Keratinocyte (primary cell): ENCODE data around the gene TMEM238. TPM values are rescaled to one million over a fixed set of nuclear protein-coding genes. Genes with fewer than 3 reads are reported as not detected.
"Not testable (repeated sequence)": the region's sequence is repeated elsewhere in the genome, so short reads cannot be mapped to it uniquely, and the experiment has no call there.

ENCODE experiments used
- DNase-seq: peaks from one replicate; pipeline ENCODE4 v3.0.0-alpha.2; 2011; ENCODE audit warnings: low read depth, missing footprints, low spot score
- FAIRE-seq: peaks from 2 replicates; lab custom pipeline; 2011; peaks lifted over from hg19 to GRCh38; lab: Jason Lieb, UNC
- H2AFZ ChIP-seq: 2 replicates; pipeline ENCODE4 v1.6.0; 2012; ENCODE audit warnings: low read length, control low read depth, inconsistent platforms; ENCODE audit not compliant: control insufficient read depth
- H3K27ac ChIP-seq: 2 replicates; pipeline ENCODE4 v1.5.1; 2011; ENCODE audit warnings: low read length; ENCODE audit not compliant: control insufficient read depth, insufficient read depth
- H3K27me3 ChIP-seq: 3 replicates; pipeline ENCODE4 v1.6.0; 2011; ENCODE audit warnings: low read length; ENCODE audit not compliant: control insufficient read depth, insufficient read depth; ENCODE audit errors: extremely low read depth
- H3K36me3 ChIP-seq, 2 experiments: 2 replicates in 1 of 2; 3 replicates in 1 of 2; pipeline ENCODE4 v1.5.1; 2011; ENCODE audit warnings: low read length in 2 of 2, mild to moderate bottlenecking in 1 of 2; ENCODE audit not compliant: control insufficient read depth in 2 of 2, insufficient read depth in 2 of 2; ENCODE audit errors: extremely low read depth in 1 of 2
- H3K4me1 ChIP-seq: 3 replicates; pipeline ENCODE4 v1.5.1; 2011; ENCODE audit warnings: low read length; ENCODE audit not compliant: control insufficient read depth, insufficient read depth; ENCODE audit errors: extremely low read depth
- H3K4me2 ChIP-seq: 3 replicates; pipeline ENCODE4 v1.6.0; 2011; ENCODE audit warnings: low read depth, low read length; ENCODE audit not compliant: control insufficient read depth, insufficient read depth; ENCODE audit errors: extremely low read depth
- H3K4me3 ChIP-seq, 3 experiments: fragments of 200-600 bp in 1 of 3; sonication (generic) in 1 of 3; 2 replicates in 2 of 3; 3 replicates in 1 of 3; pipeline ENCODE4 v1.5.1; 2011 to 2016; ENCODE audit warnings: low read length in 3 of 3, mild to moderate bottlenecking in 3 of 3, control low read depth in 2 of 3, inconsistent platforms in 1 of 3, low read depth in 1 of 3, mixed read lengths in 1 of 3, mixed run types in 1 of 3, moderate library complexity in 1 of 3; ENCODE audit not compliant: control insufficient read depth in 2 of 3, insufficient read depth in 2 of 3; ENCODE audit errors: extremely low read depth in 1 of 3
- H3K79me2 ChIP-seq: 2 replicates; pipeline ENCODE4 v1.6.0; 2012; ENCODE audit warnings: low read length; ENCODE audit not compliant: control insufficient read depth, insufficient read depth
- H3K9ac ChIP-seq: 3 replicates; pipeline ENCODE4 v1.6.0; 2011; ENCODE audit warnings: low read length; ENCODE audit not compliant: control insufficient read depth, insufficient read depth; ENCODE audit errors: extremely low read depth
- H3K9me1 ChIP-seq: 3 replicates; pipeline ENCODE4 v1.6.0; 2011; ENCODE audit warnings: low read length; ENCODE audit not compliant: control insufficient read depth, insufficient read depth; ENCODE audit errors: extremely low read depth
- H3K9me3 ChIP-seq: 2 replicates; pipeline ENCODE4 v1.5.1; 2012; ENCODE audit warnings: low read depth, low read length; ENCODE audit not compliant: control insufficient read depth
- H4K20me1 ChIP-seq: 3 replicates; pipeline ENCODE4 v1.6.0; 2011; ENCODE audit warnings: low read length; ENCODE audit not compliant: control insufficient read depth, insufficient read depth; ENCODE audit errors: extremely low read depth
- CTCF ChIP-seq, 3 experiments: IDR thresholded peaks in 1 of 3; conservative IDR thresholded peaks in 1 of 3; optimal IDR thresholded peaks in 1 of 3; 2 replicates in 2 of 3; 3 replicates in 1 of 3; pipeline versions ENCODE3 to v1.5.1; 2011; ENCODE audit warnings: low read length in 3 of 3, mild to moderate bottlenecking in 3 of 3, moderate library complexity in 2 of 3, control low read depth in 1 of 3, inconsistent platforms in 1 of 3; ENCODE audit not compliant: insufficient read depth in 2 of 3; ENCODE audit errors: extremely low read depth in 1 of 3
- EZH2 ChIP-seq: IDR thresholded peaks from one replicate; pipeline ENCODE4 v1.6.1; 2012; ENCODE audit warnings: inconsistent platforms, mild to moderate bottlenecking, low read length, moderate library complexity
- dilution Hi-C: fragments of 300-500 bp; cut with MboI; formaldehyde crosslinking; loops from one replicate; pipeline ENCODE4 v1.7.0; 2020; ENCODE audit warnings: low sequenced_read_pairs; ENCODE audit not compliant: extremely low pct_ligation_motif_present
- polyA plus RNA-seq, 5 experiments: library from polyadenylated mRNA; depleted of rRNA in 3 of 5; stranded (reverse) in 3 of 5; stranded (forward) in 1 of 5; unstranded in 1 of 5; fragments of >200 nt; gene quantifications; 1 replicate in 1 of 5; 2 replicates in 3 of 5; 3 replicates in 1 of 5; pipeline versions ENCODE4 v1.2.1 to v1.2.3, GENCODE V29; 2011 to 2012; ENCODE audit warnings: missing spikeins in 2 of 5, low read depth in 1 of 5, low replicate concordance in 1 of 5

TMEM238 gene
- polyA plus RNA-seq, 1 donor (not counting 4 experiments of a cell fraction or from before 2014, with no cell fraction given), result 0.24 TPM

GRCh38 chr19:55408533-55408872 is 24.4 kb upstream of the TMEM238 start:
- DNase-seq (no peak), FAIRE-seq (no peak)
- peak overlapping the region; percentile 68 to 87 (median 76) for H3K4me3 ChIP-seq
- TF ChIP-seq CTCF (optimal IDR thresholded peaks at IDR 0.05 in 1 of 3, IDR thresholded peaks at IDR 0.05 in 1 of 3, conservative IDR thresholded peaks at IDR 0.05 in 1 of 3; ENCODE audit: extremely low read depth in 1 of 3, insufficient read depth in 2 of 3, low read length in 3 of 3) (no peak), EZH2 (no peak)
- H3K27me3 ChIP-seq, result no peaks in the 10 kb centered on the region
- H3K9me1 ChIP-seq, result no peaks in the 10 kb centered on the region
- H3K4me1 ChIP-seq, result peaks cover 20% of the 10 kb centered on the region
- H3K9me3 ChIP-seq, result no peaks in the 10 kb centered on the region
- H2AFZ ChIP-seq, result peak overlapping the region; percentile 97
- H3K36me3 ChIP-seq, result peaks cover 8 to 21% of the 10 kb centered on the region in 2 experiments
- dilution Hi-C loops, result no loop called here
- peaks cover 32% of the 10 kb centered on the region for H3K79me2 ChIP-seq
- peak overlapping the region; percentile 90 for H3K4me2 ChIP-seq
- peak overlapping the region; percentile 69 for H3K9ac ChIP-seq
- H3K27ac ChIP-seq, result peak overlapping the region; percentile 83
- peaks cover 12% of the 10 kb centered on the region for H4K20me1 ChIP-seq

GRCh38 chr19:55407800-55408532 is 23.9 kb upstream of the TMEM238 start:
- Histone ChIP-seq H3K4me3 (peak overlapping the region; percentile 76 to 87 (median 85)), H3K4me2 (peak overlapping the region; percentile 90), H3K79me2 (peaks cover 37% of the 10 kb centered on the region), H3K27ac (peak overlapping the region; percentile 93), H2AFZ (peak overlapping the region; percentile 97), H3K9me1 (no peaks in the 10 kb centered on the region), H3K36me3 (peaks cover 11 to 26% of the 10 kb centered on the region in 2 experiments), H3K27me3 (no peaks in the 10 kb centered on the region), H4K20me1 (peaks cover 12% of the 10 kb centered on the region), H3K9me3 (no peaks in the 10 kb centered on the region), H3K9ac (peak overlapping the region; percentile 90), H3K4me1 (peaks cover 20% of the 10 kb centered on the region)
- dilution Hi-C loops, result no loop called here
- DNase-seq (peak; percentile 80), FAIRE-seq (no peak)
- TF ChIP-seq CTCF (optimal IDR thresholded peaks at IDR 0.05 in 1 of 3, IDR thresholded peaks at IDR 0.05 in 1 of 3, conservative IDR thresholded peaks at IDR 0.05 in 1 of 3; ENCODE audit: extremely low read depth in 1 of 3, insufficient read depth in 2 of 3, low read length in 3 of 3) (no peak), EZH2 (no peak)

- H3K27me3 ChIP-seq, FAIRE-seq, DNase-seq, H3K9me1 ChIP-seq, dilution Hi-C loops, H3K9me3 ChIP-seq: not testable (repeated sequence)
- Histone ChIP-seq H3K27ac (peak within 1 kb of the TSS; percentile 93), H4K20me1 (peaks cover 12% of the 10 kb centered on the region), H3K36me3 (peaks cover 16 to 31% of the 10 kb centered on the region in 2 experiments), H3K9ac (peak within 1 kb of the TSS; percentile 90), H3K4me2 (peak within 1 kb of the TSS; percentile 94), H2AFZ (peak within 1 kb of the TSS; percentile 97), H3K4me1 (peaks cover 20% of the 10 kb centered on the region), H3K79me2 (peaks cover 41% of the 10 kb centered on the region), H3K4me3 (peak within 1 kb of the TSS; percentile 76 to 87 (median 85))
These were observed 23.4 kb upstream of the TMEM238 start, which contains the start of gene UBE2S for GRCh38 chr19:55407550-55407799. Gene UBE2S, minus strand, starts transcription at chr19:55407788. Its CDS starts 199 bp downstream, at chr19:55407589.
